GM18861 (cell line): ENCODE results near the gene PTGR1.
A peak's percentile ranks its signal among the peaks of the same experiment; 100 is the strongest.
"Not testable (repeated sequence)": the region's sequence is repeated elsewhere in the genome, so short reads cannot be mapped to it uniquely, and the experiment has no call there.

Source experiments
- ATAC-seq: cut with Tn5 transposase; IDR thresholded peaks from one replicate; pipeline ENCODE4 v1.9.1; 2021; ENCODE audit not compliant: unreplicated experiment

The PTGR1 gene

GRCh38 chr9:111599092-111599954 is at the start of gene PTGR1:
Gene PTGR1, minus strand, starts transcription at chr9:111599647. Its CDS starts 2,225 bp downstream, at chr9:111597422.
- no peak for ATAC-seq

GRCh38 chr9:111649016-111649415 is 49.6 kb upstream of the PTGR1 start:
- ATAC-seq = no peak

DNA sequence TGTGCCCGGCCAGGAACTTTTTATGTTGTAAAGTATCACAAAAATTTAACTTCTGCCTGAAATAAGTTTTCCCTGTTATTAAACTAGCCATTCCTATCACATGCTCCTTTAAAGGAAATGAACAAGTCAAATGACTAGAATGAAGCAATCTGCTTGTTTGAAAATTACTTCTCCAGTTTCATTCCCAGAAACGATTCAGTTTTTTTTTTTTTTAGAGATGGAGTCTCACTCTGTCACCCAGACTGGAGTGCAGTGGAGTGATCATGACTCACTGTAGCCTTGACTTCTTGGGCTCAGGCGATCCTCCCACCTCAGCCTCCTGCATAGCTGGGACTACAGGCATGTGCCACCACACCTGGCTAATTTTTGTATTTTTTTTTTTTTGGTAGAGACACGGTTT is 48.6 kb upstream of the PTGR1 start:
- ATAC-seq = no peak

DNA sequence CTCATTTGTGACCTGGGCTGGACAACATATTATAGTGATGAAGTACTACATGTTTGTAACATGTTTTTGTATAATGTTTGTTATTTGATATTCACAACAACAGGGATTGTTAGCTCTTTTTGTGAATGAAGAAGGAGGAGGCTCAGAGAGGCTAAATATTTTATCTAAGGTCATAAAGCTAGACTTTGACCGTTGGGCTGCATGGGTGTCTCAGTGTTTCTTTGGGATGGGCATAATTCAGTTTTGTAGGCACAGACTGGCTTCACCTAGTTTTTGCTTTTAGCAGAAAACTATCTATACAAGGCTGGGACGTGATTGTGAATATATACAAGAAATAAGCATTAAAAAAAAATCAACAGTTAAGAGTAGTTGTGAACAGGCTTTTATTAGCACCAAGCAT is 47.0 kb upstream of the PTGR1 start:
- ATAC-seq = no peak

DNA sequence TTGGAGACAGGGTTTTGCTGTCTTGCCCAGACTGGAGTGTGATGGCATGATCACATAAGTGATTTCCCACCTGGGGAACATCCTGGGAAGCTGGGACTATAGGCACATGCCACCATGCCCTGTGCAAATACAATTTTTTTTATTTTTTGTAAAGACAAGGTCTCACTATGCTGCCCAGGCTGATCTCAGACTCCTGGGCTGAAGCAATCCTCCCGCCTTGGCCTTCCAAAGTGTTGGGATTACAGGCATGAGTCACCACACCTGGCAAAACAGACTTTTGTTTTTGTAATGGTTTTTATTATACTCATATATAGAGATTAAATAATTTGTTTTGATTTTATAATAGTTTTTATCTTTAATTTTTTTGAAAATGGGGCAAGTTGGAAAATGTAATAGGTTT is 46.4 kb upstream of the PTGR1 start:
- no peak for ATAC-seq

DNA sequence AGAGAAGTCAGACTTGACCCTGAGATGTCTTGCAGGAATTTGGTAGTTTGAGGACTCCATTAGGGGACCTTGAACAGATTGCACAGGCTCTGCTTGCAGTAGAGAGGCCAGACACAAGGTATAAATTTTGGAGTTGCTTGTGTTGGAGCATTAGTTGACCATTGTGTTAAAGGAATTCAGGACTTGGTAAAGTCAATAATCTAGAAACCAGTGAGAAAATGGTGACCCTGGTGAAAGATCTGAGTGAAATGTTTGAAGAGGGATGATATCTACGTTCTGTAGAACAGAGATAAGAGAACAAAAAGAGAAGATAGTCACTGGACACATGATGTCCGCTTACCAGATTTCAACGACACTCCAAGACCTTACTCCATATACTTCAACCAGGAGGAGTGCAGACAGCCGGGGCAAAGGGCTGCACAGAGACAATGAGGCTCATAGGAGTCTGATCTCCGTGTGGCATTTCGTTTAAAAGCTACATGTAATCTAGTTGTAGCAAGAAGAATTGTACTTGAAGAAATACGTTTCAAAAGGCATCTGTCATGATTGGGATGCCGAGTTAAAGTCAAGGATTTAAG is 44.8 kb upstream of the PTGR1 start:
- no peak for ATAC-seq

- ATAC-seq = no peak
Measured at GRCh38 chr9:111637421-111637950, 38.0 kb upstream of the PTGR1 start.

DNA sequence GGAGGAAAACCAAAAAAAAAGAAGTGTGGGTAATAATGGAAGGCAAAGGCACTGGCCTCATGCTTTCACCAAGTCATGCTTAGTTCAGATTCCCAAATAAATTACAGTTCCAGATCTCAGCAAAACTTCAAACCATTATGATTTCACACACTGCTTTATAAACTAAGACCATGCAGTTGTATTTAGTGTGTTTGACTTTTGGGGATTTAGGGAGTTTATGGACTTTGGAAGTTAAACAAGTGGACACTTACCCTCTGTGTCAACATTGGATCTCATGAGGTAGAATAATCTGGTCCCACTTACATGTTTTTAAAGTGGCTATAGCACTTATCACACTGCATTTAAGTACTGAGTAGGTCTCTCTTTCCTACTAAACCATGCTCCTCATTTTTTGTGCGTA is 35.4 kb upstream of the PTGR1 start:
- ATAC-seq = no peak

GRCh38 chr9:111633389-111633736 is 33.9 kb upstream of the PTGR1 start:
- ATAC-seq = no peak

DNA sequence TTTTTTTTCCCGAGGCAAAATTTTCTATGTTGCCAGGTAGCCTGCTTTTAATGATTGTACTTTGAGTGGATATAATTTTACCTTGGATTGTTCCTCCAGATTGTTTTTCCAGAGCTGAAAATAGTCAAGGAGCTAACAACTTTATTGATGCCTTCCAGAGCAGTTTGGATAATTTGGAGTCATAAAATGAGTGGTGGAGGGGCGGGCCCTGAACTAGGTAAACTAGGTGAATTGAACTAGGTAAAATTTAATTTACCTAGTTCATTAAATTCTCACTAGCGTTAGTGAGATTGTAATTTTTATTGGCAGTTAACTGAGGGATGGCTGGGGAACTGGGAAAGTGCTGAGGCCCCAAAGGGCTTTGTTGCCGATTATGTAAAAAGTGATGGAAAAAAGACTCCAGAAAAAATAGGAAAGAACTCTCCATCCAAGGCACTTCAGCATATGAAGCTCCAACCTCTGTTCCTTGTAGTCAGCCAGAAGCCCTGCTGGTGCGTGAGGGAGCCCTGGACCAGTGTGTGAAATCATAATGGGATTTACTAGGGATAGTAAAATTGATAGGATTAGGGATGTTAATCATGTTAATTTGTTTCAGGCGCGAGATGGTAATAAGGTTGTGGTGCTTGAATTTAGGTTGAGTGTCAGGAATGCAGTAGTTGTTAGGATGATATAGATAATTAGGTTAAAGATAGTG is 33.4 kb upstream of the PTGR1 start:
- ATAC-seq = no peak

DNA sequence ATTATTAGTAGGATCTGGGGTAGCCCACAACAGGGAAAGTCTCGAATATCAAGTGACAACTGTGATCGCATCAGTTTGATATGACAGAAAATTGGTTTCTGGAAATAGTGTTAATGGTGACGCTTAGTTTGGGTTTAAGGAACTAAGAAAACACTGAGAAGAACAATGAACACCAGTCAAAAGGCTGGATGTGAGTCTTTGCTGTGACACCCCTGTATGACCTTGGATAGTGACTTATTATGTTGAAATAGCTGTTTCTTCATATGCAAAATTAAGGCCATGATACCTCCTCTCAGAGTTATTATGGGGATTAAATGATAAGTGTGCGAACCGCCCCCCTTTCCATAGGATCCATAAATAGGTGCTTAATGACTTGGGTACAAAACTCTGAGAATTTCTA is 32.6 kb upstream of the PTGR1 start:
- no peak for ATAC-seq

GRCh38 chr9:111631214-111631971 is 31.9 kb upstream of the PTGR1 start, which contains the start of gene DNAJC25:
Gene DNAJC25, plus strand, starts transcription at chr9:111631334. Its CDS starts 74 bp downstream, at chr9:111631408.
- peak; percentile 96 for ATAC-seq

- no peak for ATAC-seq
Measured at GRCh38 chr9:111630964-111631213, 31.4 kb upstream of the PTGR1 start.

DNA sequence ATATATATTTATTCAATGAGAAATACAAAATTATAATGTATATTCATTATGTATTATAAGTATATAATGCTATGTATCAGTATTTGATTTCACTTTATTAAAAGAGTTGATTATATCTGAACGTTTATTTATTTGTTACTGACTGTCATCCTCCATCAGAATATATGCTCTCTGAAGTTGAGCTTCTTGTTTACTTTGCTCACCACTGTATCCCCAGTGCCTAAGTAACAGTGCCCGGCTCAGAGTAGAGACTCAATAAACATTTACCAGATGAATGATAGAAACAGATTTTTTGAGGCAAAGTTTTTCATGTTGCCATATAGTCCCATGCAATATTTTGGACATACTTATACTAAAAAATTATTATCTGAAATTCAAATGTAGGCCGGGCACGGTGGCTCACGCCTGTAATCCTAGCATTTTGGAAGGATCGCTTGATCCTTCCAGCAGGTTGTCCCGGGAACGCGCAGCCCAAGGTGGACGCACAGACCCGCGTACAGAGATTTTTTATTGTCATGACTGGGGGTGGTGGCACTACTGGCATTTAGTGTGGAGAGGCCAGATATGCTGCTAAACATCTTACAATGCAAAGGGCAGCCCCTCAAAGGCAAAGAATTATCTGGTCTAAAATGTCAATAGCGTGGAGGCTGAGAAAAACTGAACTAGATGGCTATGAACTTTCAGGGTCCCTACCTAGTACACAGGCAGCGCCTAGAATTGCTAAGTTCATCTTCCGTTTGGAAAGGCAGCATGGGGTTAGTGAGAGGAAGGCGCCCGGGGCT is 30.9 kb upstream of the PTGR1 start:
- ATAC-seq = peak; percentile 8

DNA sequence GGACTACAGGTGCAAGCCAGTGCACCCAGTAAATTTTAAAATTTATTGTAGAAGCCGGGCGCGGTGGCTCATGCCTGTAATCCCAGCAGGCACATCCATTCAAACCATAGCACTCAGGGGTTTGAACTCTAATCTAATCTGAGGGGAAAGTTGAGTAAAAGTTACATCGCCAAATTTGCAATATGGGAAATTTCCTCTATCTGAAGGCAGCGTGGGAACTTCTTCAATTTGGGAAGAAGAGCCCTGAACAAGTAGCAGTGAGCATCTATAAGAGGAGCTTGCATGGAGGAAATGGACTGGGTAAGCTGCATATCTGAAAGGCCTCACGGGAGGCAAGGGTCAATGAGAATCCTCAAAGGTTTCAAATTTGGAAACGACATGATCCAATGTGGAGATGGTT is 29.0 kb upstream of the PTGR1 start:
- no peak for ATAC-seq

DNA sequence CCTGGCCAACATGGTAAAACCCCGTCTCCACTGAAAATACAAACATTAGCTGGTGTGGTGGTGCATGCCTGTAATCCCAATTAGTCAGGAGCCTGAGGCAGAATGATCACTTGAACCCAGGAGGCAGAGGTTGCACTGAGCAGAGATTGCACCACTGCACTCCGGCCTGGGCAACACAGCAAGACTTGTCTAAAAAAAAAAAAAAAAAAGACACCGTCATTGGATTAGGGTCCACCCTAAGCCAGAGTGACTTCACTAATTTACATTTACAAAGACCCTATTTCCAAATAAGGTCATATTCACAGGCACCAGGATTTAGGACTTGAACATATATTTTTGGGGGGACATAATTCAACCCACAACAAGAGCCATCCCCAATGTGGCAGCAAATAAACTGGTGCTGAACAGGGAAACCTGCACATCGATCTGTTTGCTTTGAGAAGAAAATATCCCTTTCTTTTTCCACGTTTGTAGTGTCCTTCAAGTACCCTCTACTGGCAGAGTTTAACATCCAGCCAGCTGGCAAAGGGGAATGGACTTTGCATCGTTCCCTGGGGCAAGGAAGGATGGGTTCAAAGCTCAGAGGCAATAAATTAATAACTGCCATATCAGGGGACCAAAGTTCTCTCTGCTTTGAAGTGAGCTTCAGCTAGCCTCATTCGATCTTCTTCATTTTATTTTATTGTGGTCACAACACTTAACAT is 28.0 kb upstream of the PTGR1 start:
- ATAC-seq = no peak

DNA sequence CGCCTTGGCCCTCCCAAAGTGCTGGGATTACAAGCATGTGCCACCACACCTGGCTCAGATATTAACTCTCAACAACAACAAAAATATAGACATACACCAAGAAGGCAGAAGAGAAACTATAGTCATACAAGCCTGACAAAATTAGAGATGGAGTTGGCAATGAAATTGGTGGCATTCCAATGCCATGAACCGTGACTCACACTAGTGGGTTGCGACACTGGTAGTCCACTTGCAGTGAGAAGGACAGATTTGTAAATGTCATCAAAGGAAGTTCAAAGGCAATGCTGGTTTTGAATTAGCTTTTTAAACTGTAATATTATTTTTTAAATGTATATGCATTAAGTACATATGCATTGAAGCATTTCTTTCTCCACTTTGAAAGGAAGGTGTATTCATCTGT is 23.2 kb upstream of the PTGR1 start:
- no peak for ATAC-seq

GRCh38 chr9:111621895-111622480 is 22.5 kb upstream of the PTGR1 start:
- no peak for ATAC-seq

DNA sequence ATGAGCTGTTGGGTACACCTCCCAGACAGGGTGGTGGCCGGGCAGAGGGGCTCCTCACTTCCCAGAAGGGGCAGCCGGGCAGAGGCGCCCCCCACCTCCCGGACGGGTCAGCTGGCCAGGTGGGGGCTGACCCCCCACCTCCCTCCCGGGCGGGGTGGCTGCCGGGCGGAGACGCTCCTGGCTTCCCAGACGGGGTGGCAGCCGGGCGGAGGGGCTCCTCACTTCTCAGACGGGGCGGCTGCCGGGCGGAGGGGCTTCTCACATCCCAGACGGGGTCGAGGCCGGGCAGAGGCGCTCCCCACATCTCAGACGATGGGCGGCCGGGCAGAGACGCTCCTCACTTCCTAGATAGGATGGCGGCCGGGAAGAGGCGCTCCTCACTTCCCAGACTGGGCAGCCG is 17.9 kb upstream of the PTGR1 start:
- not testable (repeated sequence) for ATAC-seq

DNA sequence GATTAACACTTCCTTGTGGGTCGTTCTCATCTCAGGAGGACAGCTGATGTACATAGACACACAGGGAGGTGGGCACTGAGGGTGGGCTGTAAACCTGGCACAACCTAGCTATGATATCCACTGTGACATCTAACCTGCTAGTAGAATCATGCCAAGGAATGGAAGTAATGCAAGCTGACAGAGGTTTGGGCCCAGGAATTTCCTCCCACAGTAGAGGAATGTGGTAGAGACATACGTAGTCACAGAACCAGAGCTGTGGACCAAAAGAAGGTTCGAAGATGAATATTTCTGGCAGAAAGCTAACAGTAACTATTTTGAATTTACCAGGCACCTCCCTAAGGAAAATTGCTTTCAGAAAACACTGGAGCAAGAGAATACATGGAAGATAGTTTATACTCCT is 16.5 kb upstream of the PTGR1 start:
- ATAC-seq = no peak
